ENCODE results near the gene EXOC6. TPM values are rescaled to one million over a fixed set of nuclear protein-coding genes. Genes with fewer than 3 reads are reported as not detected.

Gene EXOC6
- total RNA-seq, 1 experiment from 2014 or later, result 9.3 TPM

- H3K4me1 ChIP-seq (replicated peaks; ENCODE audit: insufficient read depth), result peaks cover 52% of the 10 kb centered on the region
- ChIA-PET POLR2A (ENCODE audit: unreplicated experiment) (no interaction called here), CTCF (no interaction called here)
- peak overlapping the region; percentile 67 for H3K4me2 ChIP-seq
- DNase-seq, result no peak
- intact Hi-C loops (cut with micrococcal nuclease; ENCODE audit: unreplicated experiment), result loop anchor here (5.0 to 10.0 kb wide), 2 partner anchors 395 to 442 kb away; no protein-coding TSS in a partner anchor
- H3K27me3 ChIP-seq (ENCODE audit: insufficient read depth, low read depth), result no peaks in the 10 kb centered on the region
- H3K79me2 ChIP-seq (ENCODE audit: low read depth), result peaks cover 6% of the 10 kb centered on the region; the same call in 1 of the 2 replicates
- H2AFZ ChIP-seq, result no peak overlapping the region
- no peaks in the 10 kb centered on the region for H3K9me2 ChIP-seq (ENCODE audit: insufficient read depth)
- peak overlapping the region; percentile 81 for H3K27ac ChIP-seq
- H3K9me3 ChIP-seq (ENCODE audit: insufficient read depth, low read depth), result no peaks in the 10 kb centered on the region
- no peaks in the 10 kb centered on the region for H3K36me3 ChIP-seq (ENCODE audit: low read depth)
- BruUV-seq (replicated peaks), result no TSS peak
- H3K4me3 ChIP-seq, result no peak overlapping the region
- H3F3A ChIP-seq (ENCODE audit: insufficient read depth, low read depth), result peaks cover 25% of the 10 kb centered on the region
- TF ChIP-seq EZH2 (IDR thresholded peaks at IDR 0.05; ENCODE audit: low read depth) (no peak), CTCF (conservative IDR thresholded peaks at IDR 0.05) (no peak)
- no peaks in the 10 kb centered on the region for H4K20me1 ChIP-seq (ENCODE audit: insufficient read depth)
These were observed 44.4 kb downstream of the EXOC6 start for GRCh38 chr10:92892691-92893054.

GRCh38 chr10:92894081-92894655, 45.8 kb downstream of the EXOC6 start:
- Histone ChIP-seq H3K9me3 (ENCODE audit: insufficient read depth, low read depth) (no peaks in the 10 kb centered on the region), H3K4me2 (no peak overlapping the region), H3F3A (ENCODE audit: insufficient read depth, low read depth) (peaks cover 25% of the 10 kb centered on the region), H3K4me3 (no peak overlapping the region), H4K20me1 (ENCODE audit: insufficient read depth) (no peaks in the 10 kb centered on the region), H3K27me3 (ENCODE audit: insufficient read depth, low read depth) (no peaks in the 10 kb centered on the region), H3K27ac (no peak overlapping the region), H3K79me2 (ENCODE audit: low read depth) (0 out of 2 replicates have a peak, but pooled peaks cover 6% of the 10 kb centered on the region), H2AFZ (no peak overlapping the region), H3K4me1 (replicated peaks; ENCODE audit: insufficient read depth) (peaks cover 52% of the 10 kb centered on the region), H3K9me2 (ENCODE audit: insufficient read depth) (no peaks in the 10 kb centered on the region), H3K36me3 (ENCODE audit: low read depth) (no peaks in the 10 kb centered on the region)
- peak in 1 of 2 experiments; percentile 61 for DNase-seq
- POLR2A ChIA-PET (ENCODE audit: unreplicated experiment), result no interaction called here
- TF ChIP-seq EZH2 (IDR thresholded peaks at IDR 0.05; ENCODE audit: low read depth), result no peak
- TF ChIP-seq CTCF (conservative IDR thresholded peaks at IDR 0.05), result no peak
- intact Hi-C loops (cut with micrococcal nuclease; ENCODE audit: unreplicated experiment), result loop anchor here (5.0 to 10.0 kb wide), 2 partner anchors 393 to 441 kb away; no protein-coding TSS in a partner anchor
- BruUV-seq (replicated peaks), result no TSS peak
- CTCF ChIA-PET, result no interaction called here

GRCh38 chr10:92897916-92898315, 49.6 kb downstream of the EXOC6 start:
- ChIA-PET CTCF (no interaction called here), POLR2A (ENCODE audit: unreplicated experiment) (no interaction called here)
- Histone ChIP-seq H3K4me3 (no peak overlapping the region), H3K27me3 (ENCODE audit: insufficient read depth, low read depth) (no peaks in the 10 kb centered on the region), H4K20me1 (ENCODE audit: insufficient read depth) (no peaks in the 10 kb centered on the region), H3K9me3 (ENCODE audit: insufficient read depth, low read depth) (no peaks in the 10 kb centered on the region), H3K36me3 (ENCODE audit: low read depth) (no peaks in the 10 kb centered on the region), H3K27ac (no peak overlapping the region), H3K9me2 (ENCODE audit: insufficient read depth) (no peaks in the 10 kb centered on the region), H3K79me2 (ENCODE audit: low read depth) (no peaks in the 10 kb centered on the region), H3F3A (ENCODE audit: insufficient read depth, low read depth) (peaks cover 4% of the 10 kb centered on the region), H3K4me1 (replicated peaks; ENCODE audit: insufficient read depth) (peaks cover 22% of the 10 kb centered on the region), H3K4me2 (no peak overlapping the region), H2AFZ (no peak overlapping the region)
- TF ChIP-seq EZH2 (IDR thresholded peaks at IDR 0.05; ENCODE audit: low read depth) (no peak), CTCF (conservative IDR thresholded peaks at IDR 0.05) (no peak)
- no peak for DNase-seq
- BruUV-seq (replicated peaks), result no TSS peak
- intact Hi-C loops (cut with micrococcal nuclease; ENCODE audit: unreplicated experiment), result loop anchor here (10.0 kb wide), 1 partner anchor 437 kb away; no protein-coding TSS in a partner anchor

Measured in PC-9 (cell line).